H1 (cell line): ENCODE data around the gene ZNF385C.
A peak's percentile ranks its signal among the peaks of the same experiment; 100 is the strongest.

ENCODE experiments used
- CREB1 ChIP-seq: IDR thresholded peaks from 2 replicates; pipeline ENCODE4 v1.6.1; 2012; ENCODE audit warnings: inconsistent platforms
- EP300 ChIP-seq, 2 experiments: IDR thresholded peaks; 1 replicate in 1 of 2; 2 replicates in 1 of 2; pipeline ENCODE4 v1.6.1; 2011 to 2012; ENCODE audit warnings: low read depth in 2 of 2, low read length in 2 of 2, mild to moderate bottlenecking in 2 of 2, borderline replicate concordance in 1 of 2, inconsistent platforms in 1 of 2, moderate library complexity in 1 of 2
- EZH2 ChIP-seq: fragments of 200-600 bp; sonication (generic); IDR thresholded peaks from 2 replicates; pipeline ENCODE4 v1.7.1; 2012; ENCODE audit warnings: low read depth, mild to moderate bottlenecking, moderate library complexity, low read length, inconsistent platforms; ENCODE audit not compliant: severe bottlenecking
- JUND ChIP-seq: IDR thresholded peaks from 2 replicates; pipeline ENCODE4 v1.6.1; 2011; ENCODE audit warnings: mild to moderate bottlenecking, improper control_type of control experiment, low read length
- NRF1 ChIP-seq: IDR thresholded peaks from 2 replicates; pipeline ENCODE4 v1.6.1; 2011; ENCODE audit warnings: mild to moderate bottlenecking, low read depth, low read length, improper control_type of control experiment
- PHF8 ChIP-seq: fragments of 200-600 bp; sonication (generic); conservative IDR thresholded peaks from 2 replicates; pipeline ENCODE4 v1.7.1; 2012; ENCODE audit warnings: low read depth, mild to moderate bottlenecking, inconsistent platforms, low read length, moderate library complexity
- POLR2A ChIP-seq, 2 experiments: IDR thresholded peaks; 1 replicate in 1 of 2; 2 replicates in 1 of 2; pipeline ENCODE4 v1.6.1; 2011; ENCODE audit warnings: low read depth in 2 of 2, low read length in 2 of 2, mild to moderate bottlenecking in 2 of 2; ENCODE audit errors: control extremely low read depth in 1 of 2
- POLR2AphosphoS5 ChIP-seq: IDR thresholded peaks from 2 replicates; pipeline ENCODE4 v1.6.1; 2011; ENCODE audit warnings: low read depth, low read length
- RFX5 ChIP-seq: IDR thresholded peaks from 2 replicates; pipeline ENCODE4 v1.6.1; 2011; ENCODE audit warnings: low read depth, low read length, improper control_type of control experiment, borderline replicate concordance
- SRF ChIP-seq: IDR thresholded peaks from 2 replicates; pipeline ENCODE4 v1.6.1; 2011; ENCODE audit warnings: mild to moderate bottlenecking, low read depth, low read length, moderate library complexity
- TAF1 ChIP-seq: IDR thresholded peaks from 2 replicates; pipeline ENCODE4 v1.6.1; 2011; ENCODE audit warnings: mild to moderate bottlenecking, low read depth, low read length
- TF ChIP-seq, protein P1 (sequence below), 3 experiments: IDR thresholded peaks; 1 replicate in 2 of 3; 2 replicates in 1 of 3; pipeline versions ENCODE4 v1.5.1 to v1.6.1; 2011; ENCODE audit warnings: low read length in 3 of 3, mild to moderate bottlenecking in 3 of 3, inconsistent platforms in 2 of 3, low read depth in 1 of 3, moderate library complexity in 1 of 3; ENCODE audit not compliant: insufficient read depth in 1 of 3; ENCODE audit errors: control extremely low read depth in 1 of 3

DNA sequence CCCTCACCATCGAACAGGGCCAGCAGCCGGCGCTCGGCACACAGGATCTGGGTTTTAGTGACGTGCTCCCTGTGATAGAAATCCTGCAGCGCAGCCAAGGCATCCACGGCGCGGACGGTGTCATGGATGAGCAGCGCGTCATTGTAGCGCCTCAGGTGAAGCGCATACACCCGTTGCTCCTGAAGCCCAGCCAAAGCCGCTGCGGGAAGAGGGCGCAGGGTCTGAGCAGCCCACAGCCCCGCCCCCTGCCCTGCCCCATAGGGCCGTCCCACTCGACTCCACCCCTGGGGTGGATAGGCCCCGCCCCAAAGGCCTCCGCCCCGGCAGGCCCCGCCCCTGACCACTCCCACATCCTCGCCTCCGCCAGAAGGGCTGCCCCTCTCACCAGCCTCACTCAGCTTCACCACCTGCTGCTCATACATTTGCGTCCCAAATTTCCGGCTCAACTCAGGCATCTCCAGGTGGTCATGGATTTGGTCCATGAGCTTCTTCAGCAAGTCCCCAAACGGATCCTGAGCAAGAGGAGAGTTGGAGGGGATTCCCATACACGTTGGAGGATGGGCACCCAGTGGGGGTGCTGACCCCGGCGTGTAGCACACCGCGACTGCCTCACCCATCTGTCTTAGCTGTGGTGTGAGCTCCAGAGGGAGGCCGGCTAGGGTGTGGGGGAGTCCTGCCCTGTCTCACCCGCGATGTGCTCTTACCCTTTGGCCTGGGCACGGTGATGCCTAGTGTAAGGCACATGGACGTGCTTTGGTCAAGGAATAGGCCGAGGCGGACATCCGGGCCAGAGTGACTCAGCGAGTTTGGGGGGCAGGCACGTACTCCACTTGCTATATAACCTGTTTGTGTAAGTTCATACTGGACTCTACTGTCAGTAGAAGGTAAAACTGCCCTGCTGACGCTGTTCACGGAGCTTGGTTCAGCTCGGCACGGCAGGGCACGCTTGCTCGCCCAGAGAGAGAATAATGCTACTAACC, 9.6 kb upstream of the ZNF385C start:
- TF ChIP-seq, protein P1, sequence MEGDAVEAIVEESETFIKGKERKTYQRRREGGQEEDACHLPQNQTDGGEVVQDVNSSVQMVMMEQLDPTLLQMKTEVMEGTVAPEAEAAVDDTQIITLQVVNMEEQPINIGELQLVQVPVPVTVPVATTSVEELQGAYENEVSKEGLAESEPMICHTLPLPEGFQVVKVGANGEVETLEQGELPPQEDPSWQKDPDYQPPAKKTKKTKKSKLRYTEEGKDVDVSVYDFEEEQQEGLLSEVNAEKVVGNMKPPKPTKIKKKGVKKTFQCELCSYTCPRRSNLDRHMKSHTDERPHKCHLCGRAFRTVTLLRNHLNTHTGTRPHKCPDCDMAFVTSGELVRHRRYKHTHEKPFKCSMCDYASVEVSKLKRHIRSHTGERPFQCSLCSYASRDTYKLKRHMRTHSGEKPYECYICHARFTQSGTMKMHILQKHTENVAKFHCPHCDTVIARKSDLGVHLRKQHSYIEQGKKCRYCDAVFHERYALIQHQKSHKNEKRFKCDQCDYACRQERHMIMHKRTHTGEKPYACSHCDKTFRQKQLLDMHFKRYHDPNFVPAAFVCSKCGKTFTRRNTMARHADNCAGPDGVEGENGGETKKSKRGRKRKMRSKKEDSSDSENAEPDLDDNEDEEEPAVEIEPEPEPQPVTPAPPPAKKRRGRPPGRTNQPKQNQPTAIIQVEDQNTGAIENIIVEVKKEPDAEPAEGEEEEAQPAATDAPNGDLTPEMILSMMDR (IDR thresholded peaks at IDR 0.05; ENCODE audit: control extremely low read depth in 1 of 3, insufficient read depth in 1 of 3, low read depth in 1 of 3, low read length in 3 of 3): no peak
- TF ChIP-seq RFX5: no peak
- TF ChIP-seq POLR2AphosphoS5: peak; percentile 76; the same call in 1 of the 2 replicates
- no peak for TF ChIP-seq EP300 (IDR thresholded peaks at IDR 0.05; ENCODE audit: borderline replicate concordance in 1 of 2, low read depth in 2 of 2, low read length in 2 of 2)
- peak in 1 of 2 experiments; percentile 47; a peak in 1 of 3 replicates for TF ChIP-seq POLR2A (IDR thresholded peaks at IDR 0.05; ENCODE audit: control extremely low read depth in 1 of 2, low read depth in 2 of 2, low read length in 2 of 2)
- peak; percentile 64 for TF ChIP-seq TAF1
- TF ChIP-seq JUND: no peak
- peak; percentile 87 for TF ChIP-seq CREB1
- no peak for TF ChIP-seq PHF8
- no peak for TF ChIP-seq EZH2
- no peak for TF ChIP-seq SRF
- TF ChIP-seq NRF1: no peak
